ENCODE results near the gene PAM.

GRCh38 chr5:102876610-102877009 lies 121.5 kb downstream of the PAM start:
- TF ChIP-seq SIN3A (IDR thresholded peaks at IDR 0.05; ENCODE audit: borderline replicate concordance, insufficient read depth, low read length), result no peak
- no peak for TF ChIP-seq POLR2AphosphoS5 (IDR thresholded peaks at IDR 0.05; ENCODE audit: low read depth, low read length)

Measured in PFSK-1 (cell line).